ENCODE results near the gene BGN.

BGN gene

DNA sequence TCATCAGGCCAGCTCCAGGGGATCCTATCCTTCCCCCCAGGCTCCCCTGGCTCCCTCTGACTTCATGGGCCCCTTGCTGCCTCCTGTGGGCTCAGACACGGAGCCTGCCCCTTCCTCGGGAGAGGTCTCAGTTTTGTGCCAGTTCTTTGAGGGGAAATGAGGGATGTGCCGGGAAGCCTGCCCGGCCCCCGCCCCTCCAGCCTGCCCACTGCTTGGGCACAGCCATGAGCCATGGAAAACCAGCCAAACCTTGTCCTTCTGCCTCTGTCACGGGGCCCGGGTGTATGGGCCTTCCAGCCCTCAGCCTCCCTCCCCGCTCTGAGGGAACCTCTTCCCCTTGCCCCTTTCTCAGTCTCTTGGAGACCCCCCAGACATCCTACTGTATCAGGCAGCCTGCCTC is 6.8 kb downstream of the BGN start:
- TF ChIP-seq, protein P1, sequence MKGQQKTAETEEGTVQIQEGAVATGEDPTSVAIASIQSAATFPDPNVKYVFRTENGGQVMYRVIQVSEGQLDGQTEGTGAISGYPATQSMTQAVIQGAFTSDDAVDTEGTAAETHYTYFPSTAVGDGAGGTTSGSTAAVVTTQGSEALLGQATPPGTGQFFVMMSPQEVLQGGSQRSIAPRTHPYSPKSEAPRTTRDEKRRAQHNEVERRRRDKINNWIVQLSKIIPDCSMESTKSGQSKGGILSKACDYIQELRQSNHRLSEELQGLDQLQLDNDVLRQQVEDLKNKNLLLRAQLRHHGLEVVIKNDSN (IDR thresholded peaks at IDR 0.05): no peak
- TF ChIP-seq RAD21 (IDR thresholded peaks at IDR 0.05; ENCODE audit: low read depth) (no peak), TCF12 (IDR thresholded peaks at IDR 0.05; ENCODE audit: low read depth) (no peak), FOXM1 (IDR thresholded peaks at IDR 0.05; ENCODE audit: borderline replicate concordance, low read depth) (no peak), EGR1 (IDR thresholded peaks at IDR 0.05) (no peak), ZBTB7A (IDR thresholded peaks at IDR 0.05; ENCODE audit: low read depth) (no peak), EP300 (IDR thresholded peaks at IDR 0.05; ENCODE audit: borderline replicate concordance) (no peak), TEAD4 (IDR thresholded peaks at IDR 0.05) (no peak), YY1 (IDR thresholded peaks at IDR 0.05; ENCODE audit: low read depth) (no peak), CEBPB (IDR thresholded peaks at IDR 0.05) (no peak), NFIC (IDR thresholded peaks at IDR 0.05) (no peak), CREB1 (IDR thresholded peaks at IDR 0.05; ENCODE audit: low read depth) (no peak), TAF1 (IDR thresholded peaks at IDR 0.05; ENCODE audit: low read depth) (no peak)
- TF ChIP-seq, protein P2, sequence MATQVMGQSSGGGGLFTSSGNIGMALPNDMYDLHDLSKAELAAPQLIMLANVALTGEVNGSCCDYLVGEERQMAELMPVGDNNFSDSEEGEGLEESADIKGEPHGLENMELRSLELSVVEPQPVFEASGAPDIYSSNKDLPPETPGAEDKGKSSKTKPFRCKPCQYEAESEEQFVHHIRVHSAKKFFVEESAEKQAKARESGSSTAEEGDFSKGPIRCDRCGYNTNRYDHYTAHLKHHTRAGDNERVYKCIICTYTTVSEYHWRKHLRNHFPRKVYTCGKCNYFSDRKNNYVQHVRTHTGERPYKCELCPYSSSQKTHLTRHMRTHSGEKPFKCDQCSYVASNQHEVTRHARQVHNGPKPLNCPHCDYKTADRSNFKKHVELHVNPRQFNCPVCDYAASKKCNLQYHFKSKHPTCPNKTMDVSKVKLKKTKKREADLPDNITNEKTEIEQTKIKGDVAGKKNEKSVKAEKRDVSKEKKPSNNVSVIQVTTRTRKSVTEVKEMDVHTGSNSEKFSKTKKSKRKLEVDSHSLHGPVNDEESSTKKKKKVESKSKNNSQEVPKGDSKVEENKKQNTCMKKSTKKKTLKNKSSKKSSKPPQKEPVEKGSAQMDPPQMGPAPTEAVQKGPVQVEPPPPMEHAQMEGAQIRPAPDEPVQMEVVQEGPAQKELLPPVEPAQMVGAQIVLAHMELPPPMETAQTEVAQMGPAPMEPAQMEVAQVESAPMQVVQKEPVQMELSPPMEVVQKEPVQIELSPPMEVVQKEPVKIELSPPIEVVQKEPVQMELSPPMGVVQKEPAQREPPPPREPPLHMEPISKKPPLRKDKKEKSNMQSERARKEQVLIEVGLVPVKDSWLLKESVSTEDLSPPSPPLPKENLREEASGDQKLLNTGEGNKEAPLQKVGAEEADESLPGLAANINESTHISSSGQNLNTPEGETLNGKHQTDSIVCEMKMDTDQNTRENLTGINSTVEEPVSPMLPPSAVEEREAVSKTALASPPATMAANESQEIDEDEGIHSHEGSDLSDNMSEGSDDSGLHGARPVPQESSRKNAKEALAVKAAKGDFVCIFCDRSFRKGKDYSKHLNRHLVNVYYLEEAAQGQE (IDR thresholded peaks at IDR 0.05; ENCODE audit: low read depth): no peak
- TF ChIP-seq, protein P3, sequence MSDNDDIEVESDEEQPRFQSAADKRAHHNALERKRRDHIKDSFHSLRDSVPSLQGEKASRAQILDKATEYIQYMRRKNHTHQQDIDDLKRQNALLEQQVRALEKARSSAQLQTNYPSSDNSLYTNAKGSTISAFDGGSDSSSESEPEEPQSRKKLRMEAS (IDR thresholded peaks at IDR 0.05): no peak

DNA sequence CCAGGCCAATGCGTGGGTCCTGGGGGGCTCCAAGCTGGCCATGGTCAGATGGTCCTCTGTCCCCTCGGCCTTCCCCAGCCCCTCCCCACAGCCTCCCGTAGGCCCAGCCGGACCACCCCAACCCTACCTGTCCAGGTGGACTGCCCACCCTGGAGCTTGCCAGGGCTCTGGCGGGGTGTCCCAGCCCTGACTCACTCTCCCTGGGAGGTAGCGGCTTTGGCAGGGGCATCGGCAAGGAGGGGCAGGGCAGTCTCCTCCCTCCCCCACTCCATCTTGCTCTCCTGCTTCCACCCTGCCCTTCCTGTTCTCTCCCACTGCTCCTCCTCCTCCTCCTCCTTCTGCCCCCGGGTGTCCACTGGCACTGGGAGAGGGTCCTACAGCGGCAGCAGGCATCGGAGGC is 7.4 kb downstream of the BGN start:
- TF ChIP-seq RAD21 (IDR thresholded peaks at IDR 0.05; ENCODE audit: low read depth) (no peak), TEAD4 (IDR thresholded peaks at IDR 0.05) (no peak), EP300 (IDR thresholded peaks at IDR 0.05; ENCODE audit: borderline replicate concordance) (no peak), CREB1 (IDR thresholded peaks at IDR 0.05; ENCODE audit: low read depth) (no peak), ZBTB7A (IDR thresholded peaks at IDR 0.05; ENCODE audit: low read depth) (no peak), CEBPB (IDR thresholded peaks at IDR 0.05) (no peak), NFIC (IDR thresholded peaks at IDR 0.05) (no peak), EGR1 (IDR thresholded peaks at IDR 0.05) (no peak), YY1 (IDR thresholded peaks at IDR 0.05; ENCODE audit: low read depth) (no peak), TAF1 (IDR thresholded peaks at IDR 0.05; ENCODE audit: low read depth) (no peak), FOXM1 (IDR thresholded peaks at IDR 0.05; ENCODE audit: borderline replicate concordance, low read depth) (no peak)
- TF ChIP-seq, protein P1 (IDR thresholded peaks at IDR 0.05): no peak
- TF ChIP-seq, protein P2 (IDR thresholded peaks at IDR 0.05; ENCODE audit: low read depth): no peak

DNA sequence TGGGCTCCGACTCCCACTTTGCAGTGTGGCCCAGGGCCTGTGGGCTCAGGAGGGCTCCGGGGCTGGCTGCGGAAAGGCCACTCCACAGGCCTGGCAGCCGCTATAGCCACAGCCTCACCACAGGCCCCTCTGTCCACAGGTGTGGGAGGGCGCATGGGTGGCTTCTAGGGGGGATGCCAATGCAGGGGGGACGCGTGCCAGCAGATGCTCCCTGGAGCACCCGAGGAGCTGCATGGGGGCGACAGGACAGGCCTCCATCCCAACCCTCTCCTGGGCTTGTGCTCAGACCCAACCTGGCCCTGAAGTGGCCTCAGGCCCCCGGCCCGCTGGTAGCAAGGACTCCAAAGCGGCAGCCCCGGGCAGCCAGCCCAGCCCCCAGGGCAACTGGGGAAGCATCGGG is 8.0 kb downstream of the BGN start:
- TF ChIP-seq CEBPB (IDR thresholded peaks at IDR 0.05) (no peak), YY1 (IDR thresholded peaks at IDR 0.05; ENCODE audit: low read depth) (no peak), TAF1 (IDR thresholded peaks at IDR 0.05; ENCODE audit: low read depth) (no peak), ZBTB7A (IDR thresholded peaks at IDR 0.05; ENCODE audit: low read depth) (no peak), CREB1 (IDR thresholded peaks at IDR 0.05; ENCODE audit: low read depth) (no peak), RAD21 (IDR thresholded peaks at IDR 0.05; ENCODE audit: low read depth) (no peak), FOXM1 (IDR thresholded peaks at IDR 0.05; ENCODE audit: borderline replicate concordance, low read depth) (no peak), EGR1 (IDR thresholded peaks at IDR 0.05) (no peak)
- TF ChIP-seq, protein P1 (IDR thresholded peaks at IDR 0.05): no peak
- TF ChIP-seq, protein P3 (IDR thresholded peaks at IDR 0.05): no peak
- TF ChIP-seq, protein P2 (IDR thresholded peaks at IDR 0.05; ENCODE audit: low read depth): no peak

DNA sequence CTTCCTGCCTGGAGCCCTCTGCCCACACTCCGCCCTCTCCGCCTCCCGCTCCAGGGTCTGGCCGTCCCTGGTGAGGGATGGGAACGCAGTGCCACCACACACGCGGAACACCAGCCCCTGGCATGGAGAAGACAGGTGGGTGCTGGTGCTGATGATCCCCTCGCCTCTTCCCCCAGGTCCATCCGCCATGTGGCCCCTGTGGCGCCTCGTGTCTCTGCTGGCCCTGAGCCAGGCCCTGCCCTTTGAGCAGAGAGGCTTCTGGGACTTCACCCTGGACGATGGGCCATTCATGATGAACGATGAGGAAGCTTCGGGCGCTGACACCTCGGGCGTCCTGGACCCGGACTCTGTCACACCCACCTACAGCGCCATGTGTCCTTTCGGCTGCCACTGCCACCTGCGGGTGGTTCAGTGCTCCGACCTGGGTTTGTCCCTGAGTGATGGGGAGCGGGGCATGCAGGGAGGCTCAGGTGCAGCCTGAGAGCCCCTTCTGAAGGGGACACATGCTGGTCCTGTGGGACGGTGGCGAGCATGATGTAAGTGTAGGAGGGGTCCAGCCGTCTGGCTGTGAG is 9.8 kb downstream of the BGN start:
- TF ChIP-seq EP300 (IDR thresholded peaks at IDR 0.05; ENCODE audit: borderline replicate concordance) (no peak), ZBTB7A (IDR thresholded peaks at IDR 0.05; ENCODE audit: low read depth) (no peak)
- TF ChIP-seq, protein P2 (IDR thresholded peaks at IDR 0.05; ENCODE audit: low read depth): no peak

Data from Ishikawa (cell line).